ENCODE measurements around the gene PRKAG2.

PRKAG2 gene

DNA sequence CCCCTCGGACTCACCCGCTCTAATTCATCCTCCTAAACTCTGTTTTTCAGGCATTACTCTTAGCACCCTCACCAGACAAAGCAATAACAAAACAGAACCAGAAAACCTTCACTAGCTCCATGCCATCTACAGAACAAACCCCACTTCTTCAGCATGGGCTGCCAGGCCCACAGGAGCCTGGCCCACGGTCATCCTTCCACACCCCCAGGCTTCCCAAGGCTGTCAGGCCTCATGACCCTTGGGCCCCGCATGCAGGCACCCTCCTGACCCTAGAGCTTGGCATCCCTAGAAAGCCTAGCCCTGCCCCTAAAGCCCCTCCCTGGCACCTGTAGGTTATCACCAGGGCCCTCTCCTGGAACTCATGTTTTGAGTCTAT lies 59.6 kb downstream of the PRKAG2 start:
- Histone ChIP-seq H3K9me3 (ENCODE audit: insufficient read depth, low read depth, low read length) (no peaks in the 10 kb centered on the region), H3K79me2 (ENCODE audit: insufficient read depth, low read length) (no peaks in the 10 kb centered on the region), H3K4me3 (ENCODE audit: low read length, poor library complexity, severe bottlenecking) (no peak overlapping the region), H4K20me1 (ENCODE audit: insufficient read depth, low read length, poor library complexity, severe bottlenecking) (no peaks in the 10 kb centered on the region), H3K4me1 (ENCODE audit: insufficient read depth, low read length, poor library complexity, severe bottlenecking) (peaks cover 7% of the 10 kb centered on the region), H3F3A (ENCODE audit: low read depth) (no peaks in the 10 kb centered on the region), H3K4me2 (ENCODE audit: low read depth, low read length, poor library complexity, severe bottlenecking) (no peak overlapping the region), H2AFZ (ENCODE audit: low read length) (no peak overlapping the region), H3K9ac (ENCODE audit: low read depth, low read length, poor library complexity, severe bottlenecking) (no peak overlapping the region), H3K36me3 (ENCODE audit: insufficient read depth, low read length) (no peaks in the 10 kb centered on the region), H3K9me2 (replicated peaks; ENCODE audit: low read depth, low read length) (no peaks in the 10 kb centered on the region), H3K27me3 (ENCODE audit: insufficient read depth, low read length, poor library complexity, severe bottlenecking) (no peaks in the 10 kb centered on the region)
- TF ChIP-seq EZH2phosphoT487 (IDR thresholded peaks at IDR 0.05; ENCODE audit: borderline replicate concordance): no peak
- TF ChIP-seq, protein P1, sequence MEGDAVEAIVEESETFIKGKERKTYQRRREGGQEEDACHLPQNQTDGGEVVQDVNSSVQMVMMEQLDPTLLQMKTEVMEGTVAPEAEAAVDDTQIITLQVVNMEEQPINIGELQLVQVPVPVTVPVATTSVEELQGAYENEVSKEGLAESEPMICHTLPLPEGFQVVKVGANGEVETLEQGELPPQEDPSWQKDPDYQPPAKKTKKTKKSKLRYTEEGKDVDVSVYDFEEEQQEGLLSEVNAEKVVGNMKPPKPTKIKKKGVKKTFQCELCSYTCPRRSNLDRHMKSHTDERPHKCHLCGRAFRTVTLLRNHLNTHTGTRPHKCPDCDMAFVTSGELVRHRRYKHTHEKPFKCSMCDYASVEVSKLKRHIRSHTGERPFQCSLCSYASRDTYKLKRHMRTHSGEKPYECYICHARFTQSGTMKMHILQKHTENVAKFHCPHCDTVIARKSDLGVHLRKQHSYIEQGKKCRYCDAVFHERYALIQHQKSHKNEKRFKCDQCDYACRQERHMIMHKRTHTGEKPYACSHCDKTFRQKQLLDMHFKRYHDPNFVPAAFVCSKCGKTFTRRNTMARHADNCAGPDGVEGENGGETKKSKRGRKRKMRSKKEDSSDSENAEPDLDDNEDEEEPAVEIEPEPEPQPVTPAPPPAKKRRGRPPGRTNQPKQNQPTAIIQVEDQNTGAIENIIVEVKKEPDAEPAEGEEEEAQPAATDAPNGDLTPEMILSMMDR (conservative IDR thresholded peaks at IDR 0.05; ENCODE audit: low read length): no peak

DNA sequence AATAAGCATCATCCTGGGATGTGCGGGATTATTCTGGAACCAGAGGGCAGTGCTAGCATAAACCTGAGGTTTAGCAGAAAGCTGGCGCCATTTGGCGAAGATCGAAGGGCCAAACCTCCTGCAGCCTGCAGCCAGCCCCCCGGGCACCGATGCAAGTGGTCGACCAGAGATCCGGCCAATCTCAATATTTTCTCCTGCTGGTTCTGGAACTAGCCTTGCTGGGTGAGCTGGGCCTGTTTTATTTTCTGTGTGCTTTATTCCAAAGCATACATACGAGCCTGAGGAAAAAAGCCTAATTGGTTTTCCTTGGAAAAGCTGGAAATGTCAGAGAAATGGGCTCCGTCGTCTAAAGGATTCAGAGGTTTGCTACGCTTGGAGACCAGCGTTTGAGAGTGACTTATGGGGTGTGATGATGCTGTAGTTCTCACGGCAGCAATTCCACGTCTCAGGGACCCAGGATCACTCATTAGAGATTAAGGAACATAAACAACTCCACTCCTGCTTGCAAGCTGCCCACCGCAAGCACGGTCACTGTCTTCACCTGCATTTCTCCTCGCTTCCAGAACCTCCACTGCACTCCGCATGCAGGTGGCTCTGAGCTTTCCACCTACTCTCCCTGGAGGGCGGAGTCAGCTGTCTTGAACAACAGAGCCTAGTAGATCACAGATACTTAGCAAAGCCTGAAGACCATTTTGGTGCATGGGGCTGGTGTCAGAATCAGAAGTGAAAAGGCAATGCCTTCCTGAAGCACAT lies 60.2 kb downstream of the PRKAG2 start:
- H3K9me2 ChIP-seq (replicated peaks; ENCODE audit: low read depth, low read length): no peaks in the 10 kb centered on the region
- no peak overlapping the region for H3K4me2 ChIP-seq (ENCODE audit: low read depth, low read length, poor library complexity, severe bottlenecking)
- peaks cover 7% of the 10 kb centered on the region for H3K4me1 ChIP-seq (ENCODE audit: insufficient read depth, low read length, poor library complexity, severe bottlenecking)
- no peak for TF ChIP-seq EZH2phosphoT487 (IDR thresholded peaks at IDR 0.05; ENCODE audit: borderline replicate concordance)
- TF ChIP-seq, protein P1 (conservative IDR thresholded peaks at IDR 0.05; ENCODE audit: low read length): no peak
- H3F3A ChIP-seq (ENCODE audit: low read depth): no peaks in the 10 kb centered on the region
- H4K20me1 ChIP-seq (ENCODE audit: insufficient read depth, low read length, poor library complexity, severe bottlenecking): no peaks in the 10 kb centered on the region
- H3K4me3 ChIP-seq (ENCODE audit: low read length, poor library complexity, severe bottlenecking): no peak overlapping the region
- H3K9me3 ChIP-seq (ENCODE audit: insufficient read depth, low read depth, low read length): no peaks in the 10 kb centered on the region
- no peaks in the 10 kb centered on the region for H3K79me2 ChIP-seq (ENCODE audit: insufficient read depth, low read length)
- no peak overlapping the region for H2AFZ ChIP-seq (ENCODE audit: low read length)
- no peaks in the 10 kb centered on the region for H3K27me3 ChIP-seq (ENCODE audit: insufficient read depth, low read length, poor library complexity, severe bottlenecking)
- H3K9ac ChIP-seq (ENCODE audit: low read depth, low read length, poor library complexity, severe bottlenecking): no peak overlapping the region
- H3K36me3 ChIP-seq (ENCODE audit: insufficient read depth, low read length): no peaks in the 10 kb centered on the region

DNA sequence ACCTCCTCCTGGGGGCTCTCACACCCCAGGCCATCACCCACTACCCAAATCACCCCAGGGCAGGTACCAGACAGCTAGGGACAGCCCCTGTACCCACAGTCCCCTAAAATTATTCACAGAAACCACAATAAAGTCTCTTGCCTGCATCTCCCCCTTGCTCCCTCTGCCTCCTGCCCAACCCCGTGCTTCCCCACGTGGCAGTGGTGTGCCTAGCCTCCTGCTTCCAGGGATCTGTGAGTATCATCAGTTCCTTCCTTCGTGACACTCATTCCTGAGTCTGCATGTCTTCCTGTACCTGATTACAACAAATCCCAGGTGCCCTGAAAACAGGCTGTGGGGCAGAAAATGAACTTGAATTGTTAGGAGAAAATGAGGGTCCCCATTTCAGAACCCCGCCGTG lies 61.5 kb downstream of the PRKAG2 start:
- Histone ChIP-seq H3K27me3 (ENCODE audit: insufficient read depth, low read length, poor library complexity, severe bottlenecking) (no peaks in the 10 kb centered on the region), H3F3A (ENCODE audit: low read depth) (no peaks in the 10 kb centered on the region), H3K36me3 (ENCODE audit: insufficient read depth, low read length) (no peaks in the 10 kb centered on the region), H3K9me2 (replicated peaks; ENCODE audit: low read depth, low read length) (no peaks in the 10 kb centered on the region), H3K79me2 (ENCODE audit: insufficient read depth, low read length) (no peaks in the 10 kb centered on the region), H3K4me1 (ENCODE audit: insufficient read depth, low read length, poor library complexity, severe bottlenecking) (peaks cover 7% of the 10 kb centered on the region), H2AFZ (ENCODE audit: low read length) (no peak overlapping the region), H3K4me2 (ENCODE audit: low read depth, low read length, poor library complexity, severe bottlenecking) (no peak overlapping the region), H3K9ac (ENCODE audit: low read depth, low read length, poor library complexity, severe bottlenecking) (no peak overlapping the region), H3K9me3 (ENCODE audit: insufficient read depth, low read depth, low read length) (no peaks in the 10 kb centered on the region), H3K4me3 (ENCODE audit: low read length, poor library complexity, severe bottlenecking) (no peak overlapping the region), H4K20me1 (ENCODE audit: insufficient read depth, low read length, poor library complexity, severe bottlenecking) (no peaks in the 10 kb centered on the region)
- TF ChIP-seq EZH2phosphoT487 (IDR thresholded peaks at IDR 0.05; ENCODE audit: borderline replicate concordance): no peak
- TF ChIP-seq, protein P1 (conservative IDR thresholded peaks at IDR 0.05; ENCODE audit: low read length): no peak
